ENCODE measurements around the gene SHTN1.
A peak's percentile ranks its signal among the peaks of the same experiment; 100 is the strongest.

SHTN1 gene, protein sequence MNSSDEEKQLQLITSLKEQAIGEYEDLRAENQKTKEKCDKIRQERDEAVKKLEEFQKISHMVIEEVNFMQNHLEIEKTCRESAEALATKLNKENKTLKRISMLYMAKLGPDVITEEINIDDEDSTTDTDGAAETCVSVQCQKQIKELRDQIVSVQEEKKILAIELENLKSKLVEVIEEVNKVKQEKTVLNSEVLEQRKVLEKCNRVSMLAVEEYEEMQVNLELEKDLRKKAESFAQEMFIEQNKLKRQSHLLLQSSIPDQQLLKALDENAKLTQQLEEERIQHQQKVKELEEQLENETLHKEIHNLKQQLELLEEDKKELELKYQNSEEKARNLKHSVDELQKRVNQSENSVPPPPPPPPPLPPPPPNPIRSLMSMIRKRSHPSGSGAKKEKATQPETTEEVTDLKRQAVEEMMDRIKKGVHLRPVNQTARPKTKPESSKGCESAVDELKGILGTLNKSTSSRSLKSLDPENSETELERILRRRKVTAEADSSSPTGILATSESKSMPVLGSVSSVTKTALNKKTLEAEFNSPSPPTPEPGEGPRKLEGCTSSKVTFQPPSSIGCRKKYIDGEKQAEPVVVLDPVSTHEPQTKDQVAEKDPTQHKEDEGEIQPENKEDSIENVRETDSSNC

DNA sequence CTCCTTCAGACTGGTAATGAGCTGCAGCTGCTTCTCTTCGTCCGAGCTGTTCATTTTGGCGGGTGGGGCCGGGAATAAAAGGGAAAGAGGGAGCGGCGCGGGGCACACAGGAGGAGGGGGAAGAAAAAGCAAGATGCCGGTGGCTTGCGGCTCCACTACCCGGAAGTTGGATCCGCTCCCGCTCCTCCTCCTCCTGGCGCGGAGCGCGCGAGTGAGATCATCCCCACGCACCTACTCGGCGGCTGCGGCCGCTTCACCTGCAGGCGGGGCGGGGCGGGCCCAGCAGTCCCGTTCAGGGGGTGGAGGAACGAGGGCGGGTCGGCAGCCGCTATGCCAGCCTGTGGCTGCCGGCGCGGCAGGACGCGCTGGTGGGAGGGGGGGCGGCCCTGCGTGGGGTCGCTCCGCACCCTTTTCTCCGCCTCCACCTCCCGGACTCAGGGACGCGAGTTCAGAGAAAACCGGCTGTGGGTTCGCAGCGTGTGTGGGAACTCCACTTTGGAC is at the start of gene SHTN1:
SHTN1 (minus strand) TSS at position 162 of the 501 bp plus-strand sequence; CDS start at position 54, 108 bp downstream.
- TF ChIP-seq RAD21 (IDR thresholded peaks at IDR 0.05; ENCODE audit: low read depth) (no peak), EP300 (IDR thresholded peaks at IDR 0.05; ENCODE audit: borderline replicate concordance) (peak; percentile 70), YY1 (IDR thresholded peaks at IDR 0.05; ENCODE audit: low read depth) (0 out of 2 replicates have a peak, but pooled peaks have one; percentile 62), ZBTB7A (IDR thresholded peaks at IDR 0.05; ENCODE audit: low read depth) (peak; percentile 93), CREB1 (IDR thresholded peaks at IDR 0.05; ENCODE audit: low read depth) (peak; percentile 59; the same call in 1 of the 2 replicates), CEBPB (IDR thresholded peaks at IDR 0.05) (peak; percentile 10; the same call in 1 of the 2 replicates), NFIC (IDR thresholded peaks at IDR 0.05) (peak; percentile 90), TEAD4 (IDR thresholded peaks at IDR 0.05) (no peak; the same call in none of the 2 replicates), EGR1 (IDR thresholded peaks at IDR 0.05) (peak; percentile 32; the same call in 1 of the 2 replicates), TAF1 (IDR thresholded peaks at IDR 0.05; ENCODE audit: low read depth) (peak; percentile 80), FOXM1 (IDR thresholded peaks at IDR 0.05; ENCODE audit: borderline replicate concordance, low read depth) (peak; percentile 61; the same call in 1 of the 2 replicates), TCF12 (IDR thresholded peaks at IDR 0.05; ENCODE audit: low read depth) (peak; percentile 92)
- TF ChIP-seq, protein P1, sequence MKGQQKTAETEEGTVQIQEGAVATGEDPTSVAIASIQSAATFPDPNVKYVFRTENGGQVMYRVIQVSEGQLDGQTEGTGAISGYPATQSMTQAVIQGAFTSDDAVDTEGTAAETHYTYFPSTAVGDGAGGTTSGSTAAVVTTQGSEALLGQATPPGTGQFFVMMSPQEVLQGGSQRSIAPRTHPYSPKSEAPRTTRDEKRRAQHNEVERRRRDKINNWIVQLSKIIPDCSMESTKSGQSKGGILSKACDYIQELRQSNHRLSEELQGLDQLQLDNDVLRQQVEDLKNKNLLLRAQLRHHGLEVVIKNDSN (IDR thresholded peaks at IDR 0.05): peak; percentile 47; the same call in 1 of the 2 replicates
- TF ChIP-seq, protein P2, sequence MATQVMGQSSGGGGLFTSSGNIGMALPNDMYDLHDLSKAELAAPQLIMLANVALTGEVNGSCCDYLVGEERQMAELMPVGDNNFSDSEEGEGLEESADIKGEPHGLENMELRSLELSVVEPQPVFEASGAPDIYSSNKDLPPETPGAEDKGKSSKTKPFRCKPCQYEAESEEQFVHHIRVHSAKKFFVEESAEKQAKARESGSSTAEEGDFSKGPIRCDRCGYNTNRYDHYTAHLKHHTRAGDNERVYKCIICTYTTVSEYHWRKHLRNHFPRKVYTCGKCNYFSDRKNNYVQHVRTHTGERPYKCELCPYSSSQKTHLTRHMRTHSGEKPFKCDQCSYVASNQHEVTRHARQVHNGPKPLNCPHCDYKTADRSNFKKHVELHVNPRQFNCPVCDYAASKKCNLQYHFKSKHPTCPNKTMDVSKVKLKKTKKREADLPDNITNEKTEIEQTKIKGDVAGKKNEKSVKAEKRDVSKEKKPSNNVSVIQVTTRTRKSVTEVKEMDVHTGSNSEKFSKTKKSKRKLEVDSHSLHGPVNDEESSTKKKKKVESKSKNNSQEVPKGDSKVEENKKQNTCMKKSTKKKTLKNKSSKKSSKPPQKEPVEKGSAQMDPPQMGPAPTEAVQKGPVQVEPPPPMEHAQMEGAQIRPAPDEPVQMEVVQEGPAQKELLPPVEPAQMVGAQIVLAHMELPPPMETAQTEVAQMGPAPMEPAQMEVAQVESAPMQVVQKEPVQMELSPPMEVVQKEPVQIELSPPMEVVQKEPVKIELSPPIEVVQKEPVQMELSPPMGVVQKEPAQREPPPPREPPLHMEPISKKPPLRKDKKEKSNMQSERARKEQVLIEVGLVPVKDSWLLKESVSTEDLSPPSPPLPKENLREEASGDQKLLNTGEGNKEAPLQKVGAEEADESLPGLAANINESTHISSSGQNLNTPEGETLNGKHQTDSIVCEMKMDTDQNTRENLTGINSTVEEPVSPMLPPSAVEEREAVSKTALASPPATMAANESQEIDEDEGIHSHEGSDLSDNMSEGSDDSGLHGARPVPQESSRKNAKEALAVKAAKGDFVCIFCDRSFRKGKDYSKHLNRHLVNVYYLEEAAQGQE (IDR thresholded peaks at IDR 0.05; ENCODE audit: low read depth): no peak
- TF ChIP-seq, protein P3, sequence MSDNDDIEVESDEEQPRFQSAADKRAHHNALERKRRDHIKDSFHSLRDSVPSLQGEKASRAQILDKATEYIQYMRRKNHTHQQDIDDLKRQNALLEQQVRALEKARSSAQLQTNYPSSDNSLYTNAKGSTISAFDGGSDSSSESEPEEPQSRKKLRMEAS (IDR thresholded peaks at IDR 0.05): peak; percentile 89

DNA sequence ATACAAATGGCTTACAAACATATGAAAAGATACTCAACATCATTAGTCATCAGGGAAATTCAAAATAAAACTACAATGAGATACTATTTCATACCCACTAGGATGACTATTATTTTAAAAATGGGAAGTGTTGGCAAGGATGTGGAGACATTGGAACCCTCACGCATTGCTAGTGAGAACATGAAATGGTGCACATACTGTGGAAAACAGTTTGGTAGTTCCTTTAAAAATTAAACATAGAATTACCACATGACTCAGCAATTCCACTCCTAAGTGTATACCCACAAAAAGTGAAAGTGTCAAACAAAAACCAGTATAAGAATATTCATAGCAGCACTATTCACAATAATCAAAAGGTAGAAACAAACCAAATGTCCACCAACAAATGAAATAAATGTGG is 48.5 kb upstream of the SHTN1 start:
- TF ChIP-seq RAD21 (IDR thresholded peaks at IDR 0.05; ENCODE audit: low read depth) (no peak), FOXM1 (IDR thresholded peaks at IDR 0.05; ENCODE audit: borderline replicate concordance, low read depth) (no peak), CREB1 (IDR thresholded peaks at IDR 0.05; ENCODE audit: low read depth) (no peak), ZBTB7A (IDR thresholded peaks at IDR 0.05; ENCODE audit: low read depth) (no peak), YY1 (IDR thresholded peaks at IDR 0.05; ENCODE audit: low read depth) (no peak), EGR1 (IDR thresholded peaks at IDR 0.05) (no peak)
- TF ChIP-seq, protein P3 (IDR thresholded peaks at IDR 0.05): no peak
- TF ChIP-seq, protein P2 (IDR thresholded peaks at IDR 0.05; ENCODE audit: low read depth): no peak

DNA sequence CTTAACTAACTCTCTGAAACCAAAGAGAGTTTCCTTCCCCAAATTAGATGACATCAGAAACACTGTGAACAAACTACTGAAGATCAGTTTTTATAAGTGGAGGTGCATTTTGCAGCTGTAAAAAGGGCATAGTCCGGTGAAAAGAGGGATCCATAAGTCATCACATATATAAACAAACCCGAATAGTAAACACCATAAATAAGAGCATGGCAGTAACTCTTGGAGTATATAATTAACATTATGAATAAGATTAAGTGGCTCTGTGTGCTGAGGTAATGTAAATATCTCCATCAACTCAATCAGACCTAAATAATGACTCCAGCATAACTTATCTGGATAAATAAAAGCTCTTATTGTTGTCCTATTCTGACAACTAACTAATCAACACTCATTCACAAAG is 43.0 kb upstream of the SHTN1 start:
- no peak for TF ChIP-seq YY1 (IDR thresholded peaks at IDR 0.05; ENCODE audit: low read depth)
- TF ChIP-seq NFIC (IDR thresholded peaks at IDR 0.05): no peak
- TF ChIP-seq EGR1 (IDR thresholded peaks at IDR 0.05): no peak
- TF ChIP-seq, protein P1 (IDR thresholded peaks at IDR 0.05): no peak
- TF ChIP-seq, protein P2 (IDR thresholded peaks at IDR 0.05; ENCODE audit: low read depth): no peak
- TF ChIP-seq FOXM1 (IDR thresholded peaks at IDR 0.05; ENCODE audit: borderline replicate concordance, low read depth): no peak
- TF ChIP-seq TAF1 (IDR thresholded peaks at IDR 0.05; ENCODE audit: low read depth): no peak
- TF ChIP-seq TCF12 (IDR thresholded peaks at IDR 0.05; ENCODE audit: low read depth): no peak
- no peak for TF ChIP-seq RAD21 (IDR thresholded peaks at IDR 0.05; ENCODE audit: low read depth)
- no peak for TF ChIP-seq TEAD4 (IDR thresholded peaks at IDR 0.05)
- TF ChIP-seq EP300 (IDR thresholded peaks at IDR 0.05; ENCODE audit: borderline replicate concordance): no peak
- no peak for TF ChIP-seq CEBPB (IDR thresholded peaks at IDR 0.05)
- no peak for TF ChIP-seq ZBTB7A (IDR thresholded peaks at IDR 0.05; ENCODE audit: low read depth)
- TF ChIP-seq CREB1 (IDR thresholded peaks at IDR 0.05; ENCODE audit: low read depth): no peak
- TF ChIP-seq, protein P3 (IDR thresholded peaks at IDR 0.05): no peak
